Dermis microvascular lymphatic vessel endothelial cell (primary cell): ENCODE data around the gene DDX4. TPM values are rescaled to one million over a fixed set of nuclear protein-coding genes. Genes with fewer than 3 reads are reported as not detected.
"Not testable (repeated sequence)": the region's sequence is repeated elsewhere in the genome, so short reads cannot be mapped to it uniquely, and the experiment has no call there.

Source experiments
- DNase-seq, 2 donors: peaks; one replicate each; pipeline versions ENCODE4 v3.0.0 to v3.0.0-alpha.2; 2010; ENCODE audit warnings: low read depth in 2 of 2
- total RNA-seq: library from RNA; depleted of rRNA; stranded (reverse); fragments of >200 nt; gene quantifications from 2 replicates; pipeline ENCODE4 v1.2.1, GENCODE V29; 2014

Gene DDX4
- total RNA-seq, 1 donor from 2014 or later: not detected

- peak in 1 of 2 donors; percentile 54 for DNase-seq
These were observed 13.6 kb upstream of the DDX4 start for GRCh38 chr5:55724281-55724680.

DNA sequence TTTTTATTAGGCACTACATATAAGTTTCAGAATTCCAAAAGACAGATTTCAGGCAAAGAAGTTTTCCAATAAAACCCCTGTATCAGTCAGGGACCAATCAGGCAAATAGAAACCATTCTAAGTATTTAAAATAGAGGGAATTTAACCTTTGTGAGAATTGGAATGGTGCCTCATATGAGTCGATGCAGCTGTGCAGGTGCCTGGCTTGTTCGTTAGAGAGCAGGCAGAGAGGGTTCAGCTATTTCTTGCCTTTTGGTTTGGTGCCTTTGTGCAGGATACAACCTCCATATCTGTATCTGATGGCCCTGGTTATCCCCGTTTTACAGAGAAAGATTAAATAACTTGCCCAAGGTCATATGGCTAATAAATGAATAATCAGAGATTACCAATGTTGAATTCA, 6.0 kb upstream of the DDX4 start:
- DNase-seq: no peak

DNA sequence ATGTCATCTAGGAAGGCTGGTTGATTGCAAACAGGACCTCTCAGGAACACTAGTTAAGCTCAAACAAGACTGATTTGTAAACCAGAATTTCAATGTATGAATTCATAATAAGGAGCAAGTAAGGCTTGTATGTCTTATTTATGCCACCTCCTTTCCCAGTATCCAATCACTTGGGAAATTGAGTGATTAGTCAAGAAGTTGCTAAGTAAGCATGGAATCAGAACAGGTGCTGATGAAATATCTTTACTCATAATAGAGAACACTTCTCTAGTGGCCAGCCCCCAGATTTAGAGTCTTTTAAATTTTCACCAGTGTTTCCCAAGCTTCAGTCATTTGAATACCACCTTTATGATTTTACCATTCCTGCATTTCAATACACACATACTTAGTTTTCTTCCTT, 5.3 kb upstream of the DDX4 start:
- DNase-seq: no peak

GRCh38 chr5:55734658-55735057, 3.2 kb upstream of the DDX4 start:
- DNase-seq: no peak

DNA sequence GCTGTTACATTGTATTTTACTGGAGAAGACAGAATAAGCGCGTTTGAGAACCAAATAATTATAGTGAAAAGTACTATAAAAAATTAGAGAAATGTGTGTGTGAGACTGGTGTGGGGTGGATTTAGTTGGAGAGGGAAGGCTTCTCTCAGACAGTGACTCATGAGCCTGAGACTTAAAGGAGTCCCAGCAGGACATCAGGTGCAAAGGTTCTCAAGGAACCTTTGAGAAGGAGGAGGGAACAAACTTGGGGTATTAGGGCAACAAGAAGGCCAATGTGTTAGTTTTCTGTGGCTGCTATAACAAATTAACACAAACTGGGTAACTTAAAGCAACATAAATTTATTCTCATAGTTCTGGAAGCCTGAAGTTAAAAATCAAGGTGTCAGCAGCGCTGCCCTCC, 4.9 kb downstream of the DDX4 start:
- DNase-seq: no peak

GRCh38 chr5:55747778-55748318, 10.0 kb downstream of the DDX4 start:
- no peak for DNase-seq

DNA sequence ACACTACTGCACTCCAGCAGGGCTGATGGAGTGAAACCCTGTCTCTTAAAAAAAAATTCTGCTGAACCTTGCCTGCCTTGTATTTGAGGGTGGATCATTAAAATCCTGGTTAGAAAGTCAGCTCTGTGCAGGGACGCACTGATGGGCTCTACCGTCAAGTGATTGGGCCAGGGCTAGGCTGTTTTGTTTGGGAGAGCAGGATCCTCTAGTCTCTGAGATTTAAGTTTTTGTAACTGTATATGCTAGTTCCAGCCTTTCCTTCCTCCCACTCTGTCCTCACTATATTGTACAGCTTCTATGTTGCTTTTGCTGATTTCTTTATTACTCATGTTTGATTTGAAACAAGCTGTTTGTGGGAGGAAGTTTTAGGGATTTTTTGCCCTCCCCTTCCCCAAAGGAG, 11.5 kb downstream of the DDX4 start:
- no peak for DNase-seq

GRCh38 chr5:55750063-55750462, 12.2 kb downstream of the DDX4 start:
- no peak for DNase-seq

GRCh38 chr5:55750499-55750898, 12.6 kb downstream of the DDX4 start:
- DNase-seq: no peak

DNA sequence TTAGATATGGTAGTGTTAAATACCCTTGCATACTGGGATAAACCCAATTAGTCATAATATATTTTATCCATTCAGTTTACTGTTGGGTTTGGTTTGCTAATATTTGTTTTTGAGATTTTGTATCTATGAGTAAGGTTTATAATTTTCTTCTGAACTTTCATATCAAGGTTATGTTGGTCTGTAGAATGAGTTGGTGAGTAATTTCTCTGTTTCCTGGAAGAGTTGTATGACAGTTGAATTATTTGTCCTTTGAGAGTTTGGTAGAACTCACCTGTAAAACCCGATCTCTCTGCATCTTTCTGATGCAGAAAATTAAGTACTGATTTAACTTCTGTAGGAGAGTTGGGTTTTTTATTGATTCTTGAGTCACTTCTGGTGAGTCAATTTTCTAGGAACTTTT, 20.4 kb downstream of the DDX4 start:
- DNase-seq: no peak

- DNase-seq: no peak
These were observed 20.9 kb downstream of the DDX4 start for GRCh38 chr5:55758714-55759113.

GRCh38 chr5:55761721-55762120, 23.9 kb downstream of the DDX4 start:
- not testable (repeated sequence) for DNase-seq

GRCh38 chr5:55763746-55764420, 26.0 kb downstream of the DDX4 start:
- no peak for DNase-seq

DNA sequence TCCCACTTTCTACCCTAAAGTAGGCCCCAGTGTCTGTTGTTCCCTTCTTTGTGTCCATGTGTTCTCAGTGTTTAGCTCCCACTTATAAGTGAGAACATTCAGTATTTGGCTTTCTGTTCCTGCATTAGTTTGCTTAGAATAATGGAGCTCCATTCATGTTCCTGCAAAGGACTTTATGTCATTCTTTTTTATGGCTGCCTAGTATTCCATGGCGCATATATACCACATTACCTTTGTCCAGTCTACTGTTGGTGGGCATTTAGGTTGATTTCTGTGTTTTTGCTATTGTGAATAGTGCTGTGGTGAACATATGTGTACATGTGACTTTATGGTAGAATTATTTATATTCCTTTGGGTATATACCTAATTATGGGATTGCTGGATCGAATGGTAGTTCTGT, 30.4 kb downstream of the DDX4 start:
- DNase-seq: no peak

DNA sequence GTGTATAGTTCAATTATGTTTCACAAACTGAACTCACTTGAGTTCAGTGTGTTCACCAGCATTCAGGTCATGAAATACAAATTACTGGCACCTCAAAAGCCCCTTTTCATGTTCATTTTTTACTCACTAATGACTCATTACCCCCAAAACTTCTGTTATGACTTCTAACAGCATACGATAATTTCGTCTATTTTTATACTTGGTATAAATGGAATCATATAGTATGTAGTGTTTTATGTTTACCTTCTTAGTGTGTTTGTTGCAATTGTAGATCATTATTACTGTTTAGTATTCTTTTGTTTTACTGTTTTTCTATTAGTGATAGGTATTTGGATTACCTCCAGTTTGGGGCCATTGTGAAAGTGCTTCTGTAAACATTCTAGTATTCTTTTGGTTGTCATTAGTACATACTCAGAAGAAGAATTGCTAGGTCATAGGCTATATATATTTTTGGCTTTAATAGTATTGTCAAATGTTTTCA, 33.4 kb downstream of the DDX4 start:
- DNase-seq: no peak

DNA sequence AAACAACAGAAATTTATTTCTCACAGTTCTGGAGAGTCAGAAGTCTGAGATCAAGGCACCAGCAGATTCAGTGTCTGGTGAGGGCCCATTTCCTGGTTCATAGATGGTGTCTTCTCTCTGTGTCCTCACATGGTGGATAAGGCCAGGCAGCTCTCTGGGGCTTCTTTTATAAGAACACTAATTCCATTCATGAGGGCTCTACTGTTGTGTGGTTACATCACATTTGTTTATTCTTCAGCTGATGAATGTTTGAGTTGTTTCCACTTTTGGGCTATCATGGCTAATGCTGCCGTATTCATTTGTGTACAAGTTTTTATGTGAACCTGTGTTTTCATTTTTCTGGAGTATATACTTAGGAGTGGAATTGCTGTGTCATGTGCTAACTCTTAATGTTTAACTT, 35.2 kb downstream of the DDX4 start:
- DNase-seq: no peak

DNA sequence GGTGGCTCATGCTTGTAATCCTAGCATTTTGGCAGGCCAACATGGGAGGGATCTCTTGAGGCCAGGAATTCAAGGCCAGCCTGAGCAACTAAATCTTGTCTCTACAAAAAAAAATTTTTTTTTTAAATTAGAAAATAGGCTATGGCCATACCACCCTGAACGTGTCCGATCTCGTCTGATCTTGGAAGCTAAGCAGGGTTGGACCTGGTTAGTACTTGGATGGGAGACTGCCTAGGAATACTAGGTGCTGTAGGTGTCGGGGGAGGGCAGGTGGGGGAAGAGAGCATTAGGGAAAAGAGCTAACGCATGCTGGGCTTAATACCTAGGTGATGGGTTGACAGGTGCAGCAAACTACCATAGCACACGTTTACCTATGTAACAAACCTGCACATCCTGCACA, 39.5 kb downstream of the DDX4 start:
- no peak for DNase-seq

DNA sequence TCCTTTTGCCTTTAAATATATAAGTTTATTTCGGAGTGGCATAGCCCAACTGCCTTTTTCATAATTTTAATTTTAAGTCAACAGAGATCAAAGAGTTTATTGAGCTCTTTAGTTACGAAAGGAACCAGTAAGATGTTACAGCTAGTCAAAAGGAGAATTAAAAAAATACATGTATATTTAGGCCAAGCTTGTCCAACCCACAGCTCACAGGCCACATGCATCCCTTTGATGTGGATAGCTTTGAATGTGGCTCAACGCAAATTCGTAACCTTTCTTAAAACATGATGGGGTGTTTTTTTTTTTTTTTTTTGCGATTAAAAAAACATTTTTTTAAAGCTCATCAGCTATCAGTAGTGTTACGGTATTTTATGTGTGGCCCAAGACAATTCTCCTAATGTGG, 63.1 kb downstream of the DDX4 start:
- no peak for DNase-seq

DNA sequence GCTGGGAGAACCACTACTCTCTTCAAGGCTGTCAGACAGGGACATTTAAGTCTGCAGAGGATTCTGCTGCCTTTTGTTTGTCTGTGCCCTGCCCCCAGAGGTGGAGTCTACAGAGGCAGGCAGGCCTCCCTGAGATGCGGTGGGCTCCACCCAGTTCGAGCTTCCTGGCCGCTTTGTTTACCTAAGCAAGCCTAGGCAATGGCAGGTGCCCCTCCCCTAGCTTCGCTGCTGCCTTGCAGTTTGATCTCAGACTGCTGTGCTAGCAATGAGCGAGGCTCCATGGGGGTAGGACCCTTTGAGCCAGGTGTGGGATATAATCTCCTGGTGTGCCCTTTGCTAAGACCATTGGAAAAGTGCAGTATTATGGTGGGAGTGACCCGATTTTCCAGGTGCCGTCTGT, 71.0 kb downstream of the DDX4 start:
- DNase-seq: not testable (repeated sequence)

GRCh38 chr5:55815939-55816338, 78.1 kb downstream of the DDX4 start:
- not testable (repeated sequence) for DNase-seq

DNA sequence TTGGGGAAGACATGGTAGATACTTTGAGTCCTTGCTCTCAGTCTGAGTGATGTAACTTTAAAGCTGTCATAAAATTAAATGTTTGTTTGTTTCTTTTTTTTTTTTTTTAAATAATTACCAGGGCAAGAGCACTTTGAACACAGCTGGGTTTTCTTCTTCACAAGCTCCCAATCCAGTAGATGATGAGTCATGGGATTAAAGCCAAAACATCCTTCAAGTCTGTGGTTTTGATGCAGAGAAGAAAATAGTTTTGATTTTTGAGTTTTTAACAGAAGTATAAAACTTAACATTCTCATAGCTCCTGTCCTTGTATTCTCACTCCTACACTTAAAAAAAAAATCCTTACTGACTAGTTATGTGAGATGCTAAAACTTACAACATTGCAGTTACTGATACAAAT, 78.5 kb downstream of the DDX4 start:
- peak in 1 of 2 donors; percentile 2 for DNase-seq

- no peak for DNase-seq
These were observed 79.2 kb downstream of the DDX4 start for GRCh38 chr5:55817030-55817429.

DNA sequence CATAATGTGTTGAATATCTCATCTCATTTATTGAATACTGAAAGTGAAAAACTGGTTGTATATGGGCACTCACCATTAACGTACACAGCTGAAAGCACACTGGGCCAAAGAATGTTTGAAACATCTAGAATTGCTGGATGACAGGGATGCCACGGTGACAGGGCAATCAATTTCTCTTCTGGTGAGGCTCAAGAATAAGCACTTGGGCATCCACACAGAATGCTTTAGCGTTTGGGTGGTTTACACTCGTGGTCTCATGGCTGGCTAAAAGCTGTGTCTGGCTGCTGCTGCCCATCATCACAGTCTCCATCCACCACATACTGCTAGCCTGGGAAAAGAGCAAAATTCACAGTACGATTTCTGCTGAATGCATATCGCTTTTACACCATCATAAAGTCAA, 82.6 kb downstream of the DDX4 start:
- no peak for DNase-seq
